MCF 10A (cell line): ENCODE results near the gene MCF2. TPM values are rescaled to one million over a fixed set of nuclear protein-coding genes. Genes with fewer than 3 reads are reported as not detected.
"Not testable (repeated sequence)": the region's sequence is repeated elsewhere in the genome, so short reads cannot be mapped to it uniquely, and the experiment has no call there.

Experiments
- BruUV-seq: library from RNA; stranded (reverse); fragments of 400-500 nt; replicated peaks from 2 replicates; lab custom pipeline; 2021; lab: Mats Ljungman, UMichigan
- CTCF ChIA-PET: fragments of 300-600 bp; sonication (Branson Sonifier 250); formaldehyde crosslinking; extraction: SDS; loops from one replicate; lab custom pipeline; 2021; ENCODE audit warnings: antibody characterized with exemption, inconsistent platforms; lab: Yijun Ruan, JAX
- POLR2A ChIA-PET: fragments of 300-600, 350-650 bp; sonication (Branson Sonifier 250); formaldehyde crosslinking; extraction: SDS; loops from one replicate; lab custom pipeline; 2020; ENCODE audit warnings: antibody characterized with exemption, inconsistent platforms; lab: Yijun Ruan, JAX
- DNase-seq: peaks from one replicate; pipeline ENCODE4 v3.0.0-alpha.2; 2018; ENCODE audit not compliant: unreplicated experiment
- H3K27ac Mint-ChIP-seq: one replicate; pipeline ENCODE4 v1.8.0; 2022; ENCODE audit warnings: mild to moderate bottlenecking, low read depth, mixed read lengths; ENCODE audit not compliant: unreplicated experiment
- H3K27me3 Mint-ChIP-seq: one replicate; pipeline ENCODE4 v1.8.0; 2022; ENCODE audit warnings: mixed read lengths; ENCODE audit not compliant: insufficient read depth, unreplicated experiment
- H3K36me3 Mint-ChIP-seq: one replicate; pipeline ENCODE4 v1.8.0; 2022; ENCODE audit warnings: mild to moderate bottlenecking, moderate library complexity, mixed read lengths; ENCODE audit not compliant: insufficient read depth, unreplicated experiment
- H3K4me1 Mint-ChIP-seq: one replicate; pipeline ENCODE4 v1.8.0; 2022; ENCODE audit warnings: mixed read lengths; ENCODE audit not compliant: insufficient read depth, unreplicated experiment
- H3K4me3 Mint-ChIP-seq: one replicate; pipeline ENCODE4 v1.8.0; 2022; ENCODE audit warnings: mild to moderate bottlenecking, moderate library complexity, mixed read lengths; ENCODE audit not compliant: unreplicated experiment
- H3K9me3 Mint-ChIP-seq: one replicate; pipeline ENCODE4 v1.8.0; 2022; ENCODE audit warnings: mixed read lengths; ENCODE audit not compliant: unreplicated experiment
- CTCF ChIP-seq: fragments of 200-600 bp; IDR thresholded peaks from one replicate; pipeline ENCODE4 v1.8.0; 2022; ENCODE audit warnings: antibody characterized with exemption, mild to moderate bottlenecking; ENCODE audit not compliant: unreplicated experiment
- intact Hi-C: fragments of 100-400 bp; cut with micrococcal nuclease; formaldehyde crosslinking; loops from 2 replicates; pipeline ENCODE4 v1.14.1; 2022
- total RNA-seq: library from RNA; stranded (reverse); gene quantifications from 2 replicates; pipeline ENCODE4 v1.2.3, GENCODE V29; 2022

The MCF2 gene
- total RNA-seq, 1 experiment from 2014 or later = 2.1 TPM

GRCh38 chrX:139692908-139693307 is 15.1 kb downstream of the MCF2 start:
- H3K4me3 Mint-ChIP-seq = no peak overlapping the region
- DNase-seq = no peak
- intact Hi-C loops = no loop called here
- no peak for TF ChIP-seq CTCF
- CTCF ChIA-PET = interaction anchor here (0.6 to 1.1 kb wide), 3 partner anchors 54 to 945 kb away, joined by 3 to 4 read pairs (median 3); no protein-coding TSS in a partner anchor
- no peaks in the 10 kb centered on the region for H3K36me3 Mint-ChIP-seq
- H3K27ac Mint-ChIP-seq = no peak overlapping the region
- BruUV-seq = no TSS peak
- peaks cover 7% of the 10 kb centered on the region for H3K9me3 Mint-ChIP-seq
- no peaks in the 10 kb centered on the region for H3K27me3 Mint-ChIP-seq
- POLR2A ChIA-PET = no interaction called here
- H3K4me1 Mint-ChIP-seq = no peaks in the 10 kb centered on the region

- Mint-ChIP-seq H3K27ac (no peak overlapping the region), H3K27me3 (no peaks in the 10 kb centered on the region), H3K4me3 (no peak overlapping the region), H3K9me3 (peaks cover 7% of the 10 kb centered on the region), H3K4me1 (no peaks in the 10 kb centered on the region), H3K36me3 (no peaks in the 10 kb centered on the region)
- BruUV-seq = no TSS peak
- DNase-seq = no peak
- ChIA-PET CTCF (interaction anchor here (0.6 to 1.1 kb wide), 2 partner anchors 851 to 945 kb away, joined by 3 to 4 read pairs; no protein-coding TSS in a partner anchor), POLR2A (no interaction called here)
- no peak for TF ChIP-seq CTCF
- intact Hi-C loops = no loop called here
Observed at GRCh38 chrX:139692506-139692849, 15.5 kb downstream of the MCF2 start.

- no peaks in the 10 kb centered on the region for H3K36me3 Mint-ChIP-seq
- no TSS peak for BruUV-seq
- no peaks in the 10 kb centered on the region for H3K4me1 Mint-ChIP-seq
- intact Hi-C loops = no loop called here
- ChIA-PET POLR2A (no interaction called here), CTCF (no interaction called here)
- DNase-seq = no peak
- no peak for TF ChIP-seq CTCF
- H3K4me3 Mint-ChIP-seq = peak overlapping the region; percentile 60
- H3K27me3 Mint-ChIP-seq = no peaks in the 10 kb centered on the region
- H3K9me3 Mint-ChIP-seq = peaks cover 8% of the 10 kb centered on the region
- H3K27ac Mint-ChIP-seq = no peak overlapping the region
Observed at GRCh38 chrX:139691843-139692505, 16.0 kb downstream of the MCF2 start.

- CTCF ChIA-PET = no interaction called here
- intact Hi-C loops = no loop called here
- Mint-ChIP-seq H3K27me3 (no peaks in the 10 kb centered on the region), H3K9me3 (peaks cover 13% of the 10 kb centered on the region), H3K4me1 (no peaks in the 10 kb centered on the region), H3K4me3 (peak overlapping the region; percentile 60), H3K36me3 (no peaks in the 10 kb centered on the region), H3K27ac (no peak overlapping the region)
- POLR2A ChIA-PET = no interaction called here
- no peak for DNase-seq
- BruUV-seq = no TSS peak
- no peak for TF ChIP-seq CTCF
Observed at GRCh38 chrX:139691493-139691842, 16.5 kb downstream of the MCF2 start.

DNA sequence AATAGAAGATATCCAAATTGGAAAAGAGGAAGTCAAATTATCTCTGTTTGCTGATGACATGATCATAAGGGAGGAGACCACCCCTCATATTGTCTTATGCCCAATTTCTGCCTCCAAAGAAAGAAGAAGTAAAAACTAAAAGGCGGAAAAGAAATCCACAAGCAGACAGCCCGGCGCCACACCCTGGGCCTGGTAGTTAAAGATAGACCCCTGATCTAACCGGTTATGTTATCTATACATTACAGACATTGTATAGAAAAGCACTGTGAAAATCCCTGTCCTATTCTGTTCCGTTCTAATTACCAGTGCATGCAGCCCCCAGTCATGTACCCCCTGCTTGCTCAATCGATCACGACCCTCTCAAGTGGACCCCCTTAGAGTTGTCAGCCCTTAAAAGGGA is 22.8 kb downstream of the MCF2 start:
- POLR2A ChIA-PET = interaction anchor here (0.7 kb wide), 1 partner anchor 418 kb away, joined by 3 read pairs; no protein-coding TSS in a partner anchor
- H3K4me3 Mint-ChIP-seq, CTCF ChIA-PET, intact Hi-C loops, H3K36me3 Mint-ChIP-seq, H3K27me3 Mint-ChIP-seq, H3K27ac Mint-ChIP-seq, H3K4me1 Mint-ChIP-seq, DNase-seq, BruUV-seq: not testable (repeated sequence)
- H3K9me3 Mint-ChIP-seq = peaks cover 21% of the 10 kb centered on the region
